AG09309 (cell line): ENCODE data around the gene ENO1.
A peak's percentile ranks its signal among the peaks of the same experiment; 100 is the strongest.
"Not testable (repeated sequence)": the region's sequence is repeated elsewhere in the genome, so short reads cannot be mapped to it uniquely, and the experiment has no call there.

Source experiments
- DNase-seq: peaks from one replicate; pipeline ENCODE4 v3.0.0-alpha.2; 2010; ENCODE audit warnings: low read depth
- H3K4me3 ChIP-seq: 2 replicates; pipeline ENCODE4 v1.5.1; 2011; ENCODE audit warnings: mild to moderate bottlenecking, low read depth, low read length, moderate library complexity; ENCODE audit not compliant: control insufficient read depth
- TF ChIP-seq, protein P1 (sequence below): IDR thresholded peaks from 2 replicates; pipeline ENCODE4 v1.5.1; 2011; ENCODE audit warnings: mild to moderate bottlenecking, low read depth, low read length, inconsistent platforms; ENCODE audit not compliant: insufficient read depth, control insufficient read depth; ENCODE audit errors: missing control alignments

ENO1 gene

DNA sequence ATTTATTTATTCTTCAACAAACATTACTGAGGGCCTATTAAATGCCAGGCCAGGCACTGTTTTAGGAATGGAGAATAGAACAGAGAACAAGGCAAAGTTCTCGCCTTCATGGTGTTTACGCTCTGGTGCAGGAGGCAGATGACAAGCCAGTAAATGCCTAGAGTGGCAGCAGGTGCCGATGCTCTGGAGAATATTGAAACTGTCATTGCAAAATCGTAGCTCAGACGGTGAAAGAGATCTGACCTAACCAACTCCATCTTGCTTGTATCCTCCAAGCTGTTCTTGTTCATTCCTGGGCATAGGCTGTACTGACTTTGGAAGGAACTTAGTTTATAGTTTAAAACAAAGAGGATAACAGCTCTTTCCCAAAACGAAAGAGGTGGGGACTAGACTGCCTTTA lies 13.5 kb upstream of the ENO1 start:
- no peak for DNase-seq

DNA sequence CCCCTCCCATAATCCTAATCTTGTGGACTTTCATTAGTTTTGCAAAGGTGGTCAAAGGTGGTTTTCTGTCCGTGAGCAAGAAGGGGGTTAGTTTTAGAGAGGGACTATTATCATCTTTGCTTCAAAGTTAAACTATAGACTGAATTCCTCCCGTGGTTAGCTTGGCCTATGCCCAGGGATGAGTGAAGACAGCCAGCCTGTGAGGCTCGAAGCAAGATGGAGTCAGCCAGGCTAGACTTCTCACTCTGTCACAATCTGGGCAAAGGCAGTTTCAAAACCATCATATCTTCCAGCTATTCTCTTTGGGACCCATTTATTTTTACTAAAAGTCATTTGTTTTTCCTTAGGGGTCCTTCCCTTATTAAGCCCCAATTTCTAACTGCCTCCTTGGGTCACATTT lies 12.9 kb upstream of the ENO1 start:
- H3K4me3 ChIP-seq = no peak overlapping the region
- TF ChIP-seq, protein P1, sequence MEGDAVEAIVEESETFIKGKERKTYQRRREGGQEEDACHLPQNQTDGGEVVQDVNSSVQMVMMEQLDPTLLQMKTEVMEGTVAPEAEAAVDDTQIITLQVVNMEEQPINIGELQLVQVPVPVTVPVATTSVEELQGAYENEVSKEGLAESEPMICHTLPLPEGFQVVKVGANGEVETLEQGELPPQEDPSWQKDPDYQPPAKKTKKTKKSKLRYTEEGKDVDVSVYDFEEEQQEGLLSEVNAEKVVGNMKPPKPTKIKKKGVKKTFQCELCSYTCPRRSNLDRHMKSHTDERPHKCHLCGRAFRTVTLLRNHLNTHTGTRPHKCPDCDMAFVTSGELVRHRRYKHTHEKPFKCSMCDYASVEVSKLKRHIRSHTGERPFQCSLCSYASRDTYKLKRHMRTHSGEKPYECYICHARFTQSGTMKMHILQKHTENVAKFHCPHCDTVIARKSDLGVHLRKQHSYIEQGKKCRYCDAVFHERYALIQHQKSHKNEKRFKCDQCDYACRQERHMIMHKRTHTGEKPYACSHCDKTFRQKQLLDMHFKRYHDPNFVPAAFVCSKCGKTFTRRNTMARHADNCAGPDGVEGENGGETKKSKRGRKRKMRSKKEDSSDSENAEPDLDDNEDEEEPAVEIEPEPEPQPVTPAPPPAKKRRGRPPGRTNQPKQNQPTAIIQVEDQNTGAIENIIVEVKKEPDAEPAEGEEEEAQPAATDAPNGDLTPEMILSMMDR = no peak
- no peak for DNase-seq

More for the DNA sequence above, 13.5 kb upstream of the ENO1 start:
- TF ChIP-seq, protein P1 = no peak
- no peak overlapping the region for H3K4me3 ChIP-seq

GRCh38 chr1:8889925-8890785 lies 11.7 kb upstream of the ENO1 start:
- peak; percentile 78 for DNase-seq
- TF ChIP-seq, protein P1 = no peak
- no peak overlapping the region; the same call in 1 of the 2 replicates for H3K4me3 ChIP-seq

- DNase-seq = no peak
- no peak overlapping the region for H3K4me3 ChIP-seq
Observed at GRCh38 chr1:8889103-8889846, 10.8 kb upstream of the ENO1 start.

GRCh38 chr1:8886589-8886988 lies 8.1 kb upstream of the ENO1 start:
- TF ChIP-seq, protein P1 = no peak

More at GRCh38 chr1:8889103-8889846, 10.8 kb upstream of the ENO1 start:
- TF ChIP-seq, protein P1 = no peak

GRCh38 chr1:8886031-8886524 lies 7.6 kb upstream of the ENO1 start:
- H3K4me3 ChIP-seq, DNase-seq: not testable (repeated sequence)

More at GRCh38 chr1:8886589-8886988, 8.1 kb upstream of the ENO1 start:
- DNase-seq = no peak
- H3K4me3 ChIP-seq = no peak overlapping the region

DNA sequence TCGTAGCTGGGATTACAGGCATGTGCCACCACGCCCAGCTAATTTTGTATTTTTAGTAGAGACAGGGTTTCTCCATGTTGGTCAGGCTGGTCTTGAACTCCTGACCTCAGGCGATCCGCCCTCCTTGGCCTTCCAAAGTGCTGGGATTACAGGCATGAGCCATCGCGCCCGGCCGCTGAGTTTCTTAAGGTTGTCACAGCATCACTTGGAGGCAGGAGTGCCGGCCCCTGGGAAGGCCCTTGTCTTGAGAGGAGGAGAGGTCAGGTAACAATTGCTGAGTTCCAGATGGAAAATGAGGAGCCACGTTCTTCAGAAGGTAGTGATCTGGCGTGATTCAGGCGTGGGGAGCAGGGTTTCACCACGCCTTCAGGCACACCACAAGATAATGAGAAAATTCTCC lies 5.6 kb upstream of the ENO1 start:
- not testable (repeated sequence) for DNase-seq, H3K4me3 ChIP-seq
